HG02571 (cell line): ENCODE results near the gene SHKBP1.
A peak's percentile ranks its signal among the peaks of the same experiment; 100 is the strongest.

Experiments
- ATAC-seq: cut with Tn5 transposase; IDR thresholded peaks from one replicate; pipeline ENCODE4 v1.9.1; 2021; ENCODE audit warnings: mild to moderate bottlenecking, moderate library complexity; ENCODE audit not compliant: unreplicated experiment

The SHKBP1 gene

GRCh38 chr19:40599331-40599901, 22.7 kb downstream of the SHKBP1 start:
- no peak for ATAC-seq

- ATAC-seq = no peak
These were observed 23.4 kb downstream of the SHKBP1 start for GRCh38 chr19:40599902-40600569.

- ATAC-seq = no peak
These were observed 24.0 kb downstream of the SHKBP1 start for GRCh38 chr19:40600570-40601133.

- ATAC-seq = no peak
These were observed 24.7 kb downstream of the SHKBP1 start, which contains the start of gene LTBP4 for GRCh38 chr19:40601134-40601974. Gene LTBP4, plus strand, starts transcription at chr19:40601369. Its CDS starts 19 bp downstream, at chr19:40601388.

GRCh38 chr19:40603071-40603388, 26.4 kb downstream of the SHKBP1 start:
- ATAC-seq = no peak

- ATAC-seq = peak; percentile 66
These were observed 26.9 kb downstream of the SHKBP1 start for GRCh38 chr19:40603389-40604170.

GRCh38 chr19:40604171-40604646, 27.5 kb downstream of the SHKBP1 start:
- ATAC-seq = no peak

- no peak for ATAC-seq
These were observed 28.1 kb downstream of the SHKBP1 start for GRCh38 chr19:40604647-40605215.

GRCh38 chr19:40605216-40605971, 28.7 kb downstream of the SHKBP1 start:
- no peak for ATAC-seq

GRCh38 chr19:40607311-40608239, 30.9 kb downstream of the SHKBP1 start:
- ATAC-seq = no peak

- ATAC-seq = no peak
These were observed 31.6 kb downstream of the SHKBP1 start for GRCh38 chr19:40608240-40608621.

- no peak for ATAC-seq
These were observed 32.3 kb downstream of the SHKBP1 start for GRCh38 chr19:40608957-40609356.

GRCh38 chr19:40609561-40610395, 33.1 kb downstream of the SHKBP1 start:
- ATAC-seq = peak; percentile 31

GRCh38 chr19:40610396-40611064, 33.9 kb downstream of the SHKBP1 start:
- ATAC-seq = no peak

- no peak for ATAC-seq
These were observed 34.4 kb downstream of the SHKBP1 start for GRCh38 chr19:40611096-40611495.

GRCh38 chr19:40611900-40612698, 35.4 kb downstream of the SHKBP1 start:
- ATAC-seq = no peak
